HL-60 (cell line): Measurements from ENCODE around the gene NCMAP.

Source experiments
- POLR2AphosphoS5 ChIP-seq: IDR thresholded peaks from 2 replicates; pipeline ENCODE4 v1.6.1; 2012; ENCODE audit warnings: low read depth
- TF ChIP-seq, protein P1 (sequence below): IDR thresholded peaks from one replicate; pipeline ENCODE4 v1.5.1; 2011; ENCODE audit warnings: low read length, control low read depth, inconsistent platforms; ENCODE audit not compliant: insufficient read depth
- TF ChIP-seq, protein P2 (sequence below): IDR thresholded peaks from 2 replicates; pipeline ENCODE4 v1.6.1; 2012; ENCODE audit warnings: low read depth; ENCODE audit not compliant: insufficient replicate concordance

DNA sequence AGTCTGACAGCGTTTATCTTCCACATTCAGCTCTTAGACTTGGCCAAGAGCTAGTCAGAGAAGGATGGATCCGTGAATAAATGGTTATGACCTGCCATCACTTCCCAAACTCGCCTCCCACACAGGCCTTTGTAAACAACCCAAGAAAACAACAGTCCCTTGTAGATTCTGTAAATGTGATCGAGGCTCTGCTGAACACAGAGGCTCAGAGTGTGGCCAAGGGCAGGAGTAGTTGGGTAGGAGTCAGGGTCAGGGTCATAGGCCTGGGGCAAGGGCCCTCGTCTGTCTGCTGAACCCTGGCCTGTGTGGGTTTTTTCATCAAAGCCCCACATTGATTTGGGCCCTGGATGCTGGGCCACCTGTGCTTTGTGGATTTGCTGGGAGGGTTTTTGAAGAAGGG lies 32.7 kb downstream of the NCMAP start:
- TF ChIP-seq, protein P1, sequence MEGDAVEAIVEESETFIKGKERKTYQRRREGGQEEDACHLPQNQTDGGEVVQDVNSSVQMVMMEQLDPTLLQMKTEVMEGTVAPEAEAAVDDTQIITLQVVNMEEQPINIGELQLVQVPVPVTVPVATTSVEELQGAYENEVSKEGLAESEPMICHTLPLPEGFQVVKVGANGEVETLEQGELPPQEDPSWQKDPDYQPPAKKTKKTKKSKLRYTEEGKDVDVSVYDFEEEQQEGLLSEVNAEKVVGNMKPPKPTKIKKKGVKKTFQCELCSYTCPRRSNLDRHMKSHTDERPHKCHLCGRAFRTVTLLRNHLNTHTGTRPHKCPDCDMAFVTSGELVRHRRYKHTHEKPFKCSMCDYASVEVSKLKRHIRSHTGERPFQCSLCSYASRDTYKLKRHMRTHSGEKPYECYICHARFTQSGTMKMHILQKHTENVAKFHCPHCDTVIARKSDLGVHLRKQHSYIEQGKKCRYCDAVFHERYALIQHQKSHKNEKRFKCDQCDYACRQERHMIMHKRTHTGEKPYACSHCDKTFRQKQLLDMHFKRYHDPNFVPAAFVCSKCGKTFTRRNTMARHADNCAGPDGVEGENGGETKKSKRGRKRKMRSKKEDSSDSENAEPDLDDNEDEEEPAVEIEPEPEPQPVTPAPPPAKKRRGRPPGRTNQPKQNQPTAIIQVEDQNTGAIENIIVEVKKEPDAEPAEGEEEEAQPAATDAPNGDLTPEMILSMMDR: no peak
- TF ChIP-seq, protein P2, sequence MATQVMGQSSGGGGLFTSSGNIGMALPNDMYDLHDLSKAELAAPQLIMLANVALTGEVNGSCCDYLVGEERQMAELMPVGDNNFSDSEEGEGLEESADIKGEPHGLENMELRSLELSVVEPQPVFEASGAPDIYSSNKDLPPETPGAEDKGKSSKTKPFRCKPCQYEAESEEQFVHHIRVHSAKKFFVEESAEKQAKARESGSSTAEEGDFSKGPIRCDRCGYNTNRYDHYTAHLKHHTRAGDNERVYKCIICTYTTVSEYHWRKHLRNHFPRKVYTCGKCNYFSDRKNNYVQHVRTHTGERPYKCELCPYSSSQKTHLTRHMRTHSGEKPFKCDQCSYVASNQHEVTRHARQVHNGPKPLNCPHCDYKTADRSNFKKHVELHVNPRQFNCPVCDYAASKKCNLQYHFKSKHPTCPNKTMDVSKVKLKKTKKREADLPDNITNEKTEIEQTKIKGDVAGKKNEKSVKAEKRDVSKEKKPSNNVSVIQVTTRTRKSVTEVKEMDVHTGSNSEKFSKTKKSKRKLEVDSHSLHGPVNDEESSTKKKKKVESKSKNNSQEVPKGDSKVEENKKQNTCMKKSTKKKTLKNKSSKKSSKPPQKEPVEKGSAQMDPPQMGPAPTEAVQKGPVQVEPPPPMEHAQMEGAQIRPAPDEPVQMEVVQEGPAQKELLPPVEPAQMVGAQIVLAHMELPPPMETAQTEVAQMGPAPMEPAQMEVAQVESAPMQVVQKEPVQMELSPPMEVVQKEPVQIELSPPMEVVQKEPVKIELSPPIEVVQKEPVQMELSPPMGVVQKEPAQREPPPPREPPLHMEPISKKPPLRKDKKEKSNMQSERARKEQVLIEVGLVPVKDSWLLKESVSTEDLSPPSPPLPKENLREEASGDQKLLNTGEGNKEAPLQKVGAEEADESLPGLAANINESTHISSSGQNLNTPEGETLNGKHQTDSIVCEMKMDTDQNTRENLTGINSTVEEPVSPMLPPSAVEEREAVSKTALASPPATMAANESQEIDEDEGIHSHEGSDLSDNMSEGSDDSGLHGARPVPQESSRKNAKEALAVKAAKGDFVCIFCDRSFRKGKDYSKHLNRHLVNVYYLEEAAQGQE: no peak
- no peak for TF ChIP-seq POLR2AphosphoS5
